ENCODE results near the gene CPNE5.

GRCh38 chr6:36807750-36808149, 31.5 kb downstream of the CPNE5 start:
- TF ChIP-seq CTCF (IDR thresholded peaks at IDR 0.05) (no peak), EP300 (IDR thresholded peaks at IDR 0.05) (no peak)

Measured in ovary (tissue), 3 donors.